Thoracic aorta (tissue), 2 donors: ENCODE measurements around the gene PCDHB16. TPM values are rescaled to one million over a fixed set of nuclear protein-coding genes. Genes with fewer than 3 reads are reported as not detected.
"Not testable (repeated sequence)": the region's sequence is repeated elsewhere in the genome, so short reads cannot be mapped to it uniquely, and the experiment has no call there.

ENCODE experiments used
- ATAC-seq: fragments of 150-250 bp; one replicate; pipeline ENCODE4 v1.8.0; 2017; ENCODE audit warnings: low read depth; ENCODE audit not compliant: insufficient number of reproducible peaks, low FRiP score
- DNase-seq: peaks from one replicate; pipeline ENCODE4 v3.0.0-alpha.2; 2020; ENCODE audit warnings: low spot score
- H3K27ac ChIP-seq, 2 donors: fragments of 200-600 bp; sonication (generic); 1 replicate in 1 of 2; 2 replicates in 1 of 2; pipeline ENCODE4 v1.5.1; 2016; ENCODE audit warnings: mild to moderate bottlenecking in 2 of 2, moderate library complexity in 2 of 2
- H3K27me3 ChIP-seq: fragments of 200-600 bp; sonication (generic); replicated peaks from 2 replicates; pipeline ENCODE4 v1.6.0; 2016; ENCODE audit warnings: mild to moderate bottlenecking; ENCODE audit not compliant: insufficient read depth
- H3K36me3 ChIP-seq: fragments of 200-600 bp; sonication (generic); one replicate; pipeline ENCODE4 v1.5.1; 2016
- H3K4me1 ChIP-seq, 2 donors: fragments of 200-600 bp; sonication (generic); 1 replicate in 1 of 2; 2 replicates in 1 of 2; pipeline versions ENCODE4 v1.5.1 to v1.6.0; 2016; ENCODE audit warnings: low read depth in 2 of 2, mild to moderate bottlenecking in 1 of 2; ENCODE audit not compliant: control insufficient read depth in 1 of 2
- H3K4me3 ChIP-seq: fragments of 200-600 bp; sonication (generic); 2 replicates; pipeline ENCODE4 v1.5.1; 2016; ENCODE audit warnings: mild to moderate bottlenecking
- H3K9me3 ChIP-seq: fragments of 200-600 bp; sonication (generic); 2 replicates; pipeline ENCODE4 v1.5.1; 2016
- CTCF ChIP-seq: fragments of 200-600 bp; sonication (generic); IDR thresholded peaks from one replicate; pipeline ENCODE4 v1.5.1; 2019; ENCODE audit warnings: antibody characterized with exemption
- total RNA-seq, 2 donors: library from RNA; depleted of rRNA; stranded (reverse); fragments of >200 nt; gene quantifications; one replicate each; pipeline versions ENCODE4 v1.1.0 to v1.2.3, GENCODE V29; 2016

The PCDHB16 gene
- total RNA-seq, 2 donors from 2014 or later: 9.1 to 11.6 TPM

DNA sequence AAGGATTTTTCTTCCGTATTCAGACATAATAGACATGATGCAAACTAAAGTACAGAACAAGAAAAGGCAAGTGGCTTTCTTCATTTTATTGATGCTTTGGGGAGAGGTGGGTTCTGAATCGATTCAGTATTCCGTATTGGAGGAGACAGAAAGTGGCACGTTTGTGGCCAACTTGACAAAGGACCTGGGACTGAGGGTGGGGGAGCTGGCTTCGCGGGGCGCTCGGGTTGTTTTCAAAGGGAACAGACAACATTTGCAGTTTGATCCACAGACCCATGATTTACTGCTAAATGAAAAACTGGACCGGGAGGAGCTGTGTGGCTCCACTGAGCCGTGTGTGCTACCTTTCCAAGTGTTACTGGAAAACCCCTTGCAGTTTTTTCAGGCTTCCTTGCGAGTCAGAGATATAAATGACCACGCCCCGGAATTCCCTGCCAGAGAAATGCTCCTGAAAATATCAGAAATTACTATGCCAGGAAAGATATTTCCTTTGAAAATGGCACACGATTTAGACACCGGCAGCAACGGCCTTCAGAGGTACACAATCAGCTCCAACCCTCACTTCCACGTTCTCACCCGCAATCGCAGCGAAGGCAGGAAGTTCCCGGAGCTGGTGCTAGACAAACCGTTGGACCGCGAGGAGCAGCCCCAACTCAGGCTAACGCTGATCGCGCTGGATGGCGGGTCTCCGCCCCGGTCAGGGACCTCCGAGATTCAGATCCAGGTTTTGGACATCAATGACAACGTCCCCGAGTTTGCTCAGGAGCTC is 31.8 kb upstream of the PCDHB16 start:
- Histone ChIP-seq H3K4me3 (peak overlapping the region; percentile 20), H3K9me3 (peaks cover 58% of the 10 kb centered on the region)
- no peak for ATAC-seq

DNA sequence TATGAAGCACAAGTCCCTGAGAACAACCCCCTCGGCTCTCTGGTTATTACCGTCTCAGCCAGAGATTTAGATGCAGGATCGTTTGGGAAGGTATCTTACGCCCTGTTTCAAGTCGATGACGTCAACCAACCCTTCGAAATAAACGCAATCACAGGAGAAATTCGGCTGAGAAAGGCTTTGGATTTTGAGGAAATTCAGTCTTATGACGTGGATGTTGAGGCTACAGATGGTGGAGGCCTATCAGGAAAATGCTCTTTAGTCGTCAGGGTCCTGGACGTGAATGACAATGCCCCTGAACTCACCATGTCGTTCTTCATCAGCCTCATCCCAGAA is 31.2 kb upstream of the PCDHB16 start:
- Histone ChIP-seq H3K4me1 (no peaks in the 10 kb centered on the region), H3K27me3 (no peaks in the 10 kb centered on the region), H3K9me3 (peaks cover 58% of the 10 kb centered on the region), H3K4me3 (no peak overlapping the region), H3K36me3 (no peaks in the 10 kb centered on the region), H3K27ac (no peak overlapping the region)
- no peak for ATAC-seq
- TF ChIP-seq CTCF: no peak
- no peak for DNase-seq

More for the DNA sequence above, 31.8 kb upstream of the PCDHB16 start:
- no peak for TF ChIP-seq CTCF
- H3K27ac ChIP-seq: no peak overlapping the region
- H3K36me3 ChIP-seq: no peaks in the 10 kb centered on the region
- no peak for DNase-seq
- no peaks in the 10 kb centered on the region for H3K4me1 ChIP-seq
- no peaks in the 10 kb centered on the region for H3K27me3 ChIP-seq

GRCh38 chr5:141151632-141152031 is 30.6 kb upstream of the PCDHB16 start:
- H3K36me3 ChIP-seq, H3K4me3 ChIP-seq, H3K27ac ChIP-seq, DNase-seq, ATAC-seq, H3K4me1 ChIP-seq, H3K27me3 ChIP-seq: not testable (repeated sequence)
- peaks cover 65% of the 10 kb centered on the region for H3K9me3 ChIP-seq

DNA sequence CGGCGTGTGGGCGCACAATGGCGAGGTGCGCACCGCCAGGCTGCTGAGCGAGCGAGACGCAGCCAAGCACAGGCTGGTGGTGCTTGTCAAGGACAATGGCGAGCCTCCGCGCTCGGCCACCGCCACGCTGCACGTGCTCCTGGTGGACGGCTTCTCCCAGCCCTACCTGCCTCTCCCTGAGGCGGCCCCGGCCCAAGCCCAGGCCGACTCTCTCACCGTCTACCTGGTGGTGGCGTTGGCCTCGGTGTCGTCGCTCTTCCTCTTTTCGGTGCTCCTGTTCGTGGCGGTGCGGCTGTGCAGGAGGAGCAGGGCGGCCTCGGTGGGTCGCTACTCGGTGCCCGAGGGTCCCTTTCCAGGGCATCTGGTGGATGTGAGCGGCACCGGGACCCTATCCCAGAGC is 30.1 kb upstream of the PCDHB16 start:
- not testable (repeated sequence) for H3K27ac ChIP-seq, ATAC-seq, H3K4me1 ChIP-seq, H3K36me3 ChIP-seq, H3K4me3 ChIP-seq, H3K27me3 ChIP-seq, DNase-seq
- peaks cover 70% of the 10 kb centered on the region for H3K9me3 ChIP-seq

DNA sequence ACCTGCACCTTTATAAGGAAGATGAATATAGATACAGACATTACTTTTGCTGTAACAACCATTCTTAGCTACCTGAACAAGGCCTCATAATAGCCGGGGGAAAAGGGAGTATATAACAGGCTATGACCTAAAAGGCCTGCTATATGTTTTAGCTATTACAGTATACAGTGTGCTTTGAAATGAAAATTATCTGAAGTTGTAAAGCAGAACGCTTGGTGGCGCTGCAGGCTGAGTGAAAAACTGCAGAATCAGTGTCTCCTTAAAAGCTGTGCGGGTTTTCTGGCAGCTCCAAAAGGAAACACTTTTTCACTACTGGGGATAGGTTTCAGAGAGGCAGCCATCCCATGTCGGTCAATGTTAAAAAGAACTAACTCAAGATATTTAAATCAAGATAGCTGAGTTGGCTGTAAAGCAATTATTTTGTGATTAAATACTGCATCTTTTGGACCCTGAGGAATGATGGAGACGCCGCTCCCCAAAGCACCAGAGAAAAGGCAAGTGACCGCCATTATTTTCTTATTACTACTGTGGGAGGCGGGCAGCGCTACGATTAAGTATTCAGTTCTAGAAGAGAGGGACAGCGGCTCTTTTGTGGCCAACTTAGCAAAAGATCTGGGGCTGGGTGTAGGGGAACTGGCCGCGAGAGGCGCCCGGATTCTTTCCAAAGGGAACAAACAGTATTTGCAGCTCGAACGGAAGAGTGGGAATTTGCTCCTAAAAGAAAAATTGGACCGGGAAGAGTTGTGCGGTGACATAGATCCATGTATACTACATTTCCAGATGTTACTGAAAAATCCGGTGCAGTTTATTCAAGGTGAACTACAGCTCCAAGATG is 26.4 kb upstream of the PCDHB16 start:
- Histone ChIP-seq H3K27me3 (no peaks in the 10 kb centered on the region), H3K4me3 (no peak overlapping the region), H3K36me3 (no peaks in the 10 kb centered on the region), H3K27ac (no peak overlapping the region), H3K4me1 (no peaks in the 10 kb centered on the region), H3K9me3 (peaks cover 55% of the 10 kb centered on the region)
- no peak for TF ChIP-seq CTCF
- DNase-seq (no peak), ATAC-seq (no peak)

DNA sequence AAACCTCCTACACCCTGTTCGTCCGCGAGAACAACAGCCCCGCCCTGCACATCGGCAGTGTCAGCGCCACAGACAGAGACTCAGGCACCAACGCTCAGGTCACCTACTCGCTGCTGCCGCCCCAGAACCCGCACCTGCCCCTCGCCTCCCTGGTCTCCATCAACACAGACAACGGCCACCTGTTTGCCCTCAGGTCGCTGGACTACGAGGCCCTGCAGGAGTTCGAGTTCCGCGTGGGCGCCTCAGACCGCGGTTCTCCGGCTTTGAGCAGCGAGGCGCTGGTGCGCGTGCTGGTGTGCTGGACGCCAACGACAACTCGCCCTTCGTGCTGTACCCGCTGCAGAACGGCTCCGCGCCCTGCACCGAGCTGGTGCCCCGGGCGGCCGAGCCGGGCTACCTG is 24.8 kb upstream of the PCDHB16 start:
- DNase-seq, H3K36me3 ChIP-seq, H3K27ac ChIP-seq, H3K27me3 ChIP-seq, ATAC-seq, H3K4me1 ChIP-seq, H3K4me3 ChIP-seq: not testable (repeated sequence)
- peaks cover 49% of the 10 kb centered on the region for H3K9me3 ChIP-seq

DNA sequence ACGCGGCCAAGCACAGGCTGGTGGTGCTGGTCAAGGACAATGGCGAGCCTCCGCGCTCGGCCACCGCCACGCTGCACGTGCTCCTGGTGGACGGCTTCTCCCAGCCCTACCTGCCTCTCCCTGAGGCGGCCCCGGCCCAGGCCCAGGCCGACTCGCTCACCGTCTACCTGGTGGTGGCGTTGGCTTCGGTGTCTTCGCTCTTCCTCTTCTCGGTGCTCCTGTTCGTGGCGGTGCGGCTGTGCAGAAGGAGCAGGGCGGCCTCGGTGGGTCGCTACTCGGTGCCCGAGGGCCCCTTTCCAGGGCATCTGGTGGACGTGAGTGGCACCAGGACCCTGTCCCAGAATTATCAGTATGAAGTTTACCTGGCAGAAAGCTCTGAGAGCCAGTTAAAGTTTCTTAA is 24.3 kb upstream of the PCDHB16 start:
- not testable (repeated sequence) for ATAC-seq, H3K36me3 ChIP-seq, DNase-seq, H3K4me3 ChIP-seq, H3K4me1 ChIP-seq, H3K27me3 ChIP-seq, H3K27ac ChIP-seq
- peaks cover 49% of the 10 kb centered on the region for H3K9me3 ChIP-seq
